HepG2 (cell line): Measurements from ENCODE around the gene DMRT1. TPM values are rescaled to one million over a fixed set of nuclear protein-coding genes. Genes with fewer than 3 reads are reported as not detected.

Source experiments
- ATAC-seq: fragments of 200-7000 bp; cut with Tn5 transposase; 3 replicates; pipeline ENCODE4 v1.9.1; 2020; ENCODE audit warnings: mild to moderate bottlenecking, moderate library complexity
- BruUV-seq: library from RNA; stranded (reverse); fragments of 400-500 nt; replicated peaks from 2 replicates; lab custom pipeline; 2021; lab: Mats Ljungman, UMichigan
- CTCF ChIA-PET: fragments of 300-600 bp; formaldehyde crosslinking; extraction: SDS; loops from one replicate; lab custom pipeline; 2021; ENCODE audit warnings: low total read pairs, inconsistent platforms, low intra/inter-chr PET ratio; lab: Yijun Ruan, JAX
- POLR2A ChIA-PET: fragments of 350-600 bp; sonication (Branson Sonifier 250); formaldehyde crosslinking; loops from one replicate; lab custom pipeline; 2020; ENCODE audit warnings: antibody characterized with exemption, inconsistent platforms; lab: Yijun Ruan, JAX
- DNase-seq: peaks from one replicate; pipeline ENCODE4 v3.0.0-alpha.2; 2015; ENCODE audit warnings: low spot score
- FAIRE-seq: peaks from 3 replicates; lab custom pipeline; 2011; peaks lifted over from hg19 to GRCh38; lab: Jason Lieb, UNC
- H2AFZ ChIP-seq: one replicate; pipeline ENCODE4 v1.6.1; 2011; ENCODE audit warnings: low read length, inconsistent platforms
- H3K27ac ChIP-seq: fragments of 300-600 bp; 3 replicates; pipeline ENCODE4 v1.8.0; 2011; ENCODE audit warnings: mixed run types, mild to moderate bottlenecking, mixed read lengths, low read length, inconsistent platforms; ENCODE audit not compliant: insufficient read depth; ENCODE audit errors: extremely low read length
- H3K27me3 ChIP-seq, 2 experiments: fragments of 200-600 bp in 1 of 2; 2 replicates in 1 of 2; 3 replicates in 1 of 2; pipeline versions ENCODE4 v1.6.0 to v1.8.0; 2011; ENCODE audit warnings: low read length in 2 of 2, mild to moderate bottlenecking in 2 of 2, moderate library complexity in 2 of 2, inconsistent platforms in 1 of 2; ENCODE audit not compliant: insufficient read depth in 2 of 2, control insufficient read depth in 1 of 2
- H3K36me3 ChIP-seq, 2 experiments: fragments of 200-600 bp in 1 of 2; replicated peaks in 1 of 2; 2 replicates in 1 of 2; 3 replicates in 1 of 2; pipeline versions ENCODE4 v1.5.1 to v1.8.0; 2011; ENCODE audit warnings: low read length in 2 of 2, inconsistent platforms in 1 of 2; ENCODE audit not compliant: insufficient read depth in 2 of 2, control insufficient read depth in 1 of 2
- H3K4me1 ChIP-seq: 2 replicates; pipeline ENCODE4 v1.5.1; 2012; ENCODE audit warnings: low read length, inconsistent platforms; ENCODE audit not compliant: insufficient read depth
- H3K4me2 ChIP-seq: 2 replicates; pipeline ENCODE4 v1.6.0; 2011; ENCODE audit warnings: low read depth, low read length, inconsistent platforms
- H3K4me3 ChIP-seq, 3 experiments: fragments of 200-600 bp in 1 of 3; sonication (generic), shearing (Covaris generic) in 1 of 3; replicated peaks in 1 of 3; 2 replicates each; pipeline ENCODE4 v1.5.1; 2011 to 2016; ENCODE audit warnings: low read length in 3 of 3, inconsistent platforms in 2 of 3, low read depth in 2 of 3, mild to moderate bottlenecking in 2 of 3, control low read depth in 1 of 3, mixed read lengths in 1 of 3; ENCODE audit not compliant: insufficient read depth in 1 of 3
- H3K79me2 ChIP-seq: one replicate; pipeline ENCODE4 v1.6.1; 2011; ENCODE audit warnings: low read length, inconsistent platforms; ENCODE audit not compliant: insufficient read depth
- H3K9ac ChIP-seq: 2 replicates; pipeline ENCODE4 v1.6.0; 2011; ENCODE audit warnings: mild to moderate bottlenecking, low read depth, low read length, inconsistent platforms; ENCODE audit not compliant: insufficient read depth
- H3K9me3 ChIP-seq: 2 replicates; pipeline ENCODE4 v1.5.1; 2012; ENCODE audit warnings: mild to moderate bottlenecking, low read length
- H4K20me1 ChIP-seq: 2 replicates; pipeline ENCODE4 v1.6.0; 2011; ENCODE audit warnings: inconsistent platforms, mild to moderate bottlenecking, low read length, moderate library complexity; ENCODE audit not compliant: insufficient read depth
- EP300 ChIP-seq, 3 experiments: sonication (generic) in 1 of 3; formaldehyde crosslinking in 1 of 3; IDR thresholded peaks; 2 replicates each; pipeline versions ENCODE4 v1.5.1 to v1.6.1; 2011 to 2020; ENCODE audit warnings: low read depth in 2 of 3, low read length in 2 of 3, borderline replicate concordance in 1 of 3, improper control_type of control experiment in 1 of 3, mild to moderate bottlenecking in 1 of 3, missing genetic modification reagents in 1 of 3, moderate library complexity in 1 of 3
- ISL2 ChIP-seq: sonication (generic); formaldehyde crosslinking; IDR thresholded peaks from 2 replicates; pipeline ENCODE4 v1.5.0; 2020; ENCODE audit warnings: missing genetic modification reagents
- SIX1 ChIP-seq: sonication (generic); formaldehyde crosslinking; IDR thresholded peaks from 2 replicates; pipeline ENCODE4 v1.4.0; 2020; ENCODE audit warnings: missing genetic modification reagents, borderline replicate concordance
- SNRNP70 ChIP-seq: fragments of 200-400 bp; formaldehyde crosslinking; IDR thresholded peaks from 2 replicates; pipeline ENCODE4 v1.6.1; 2017; ENCODE audit warnings: mild to moderate bottlenecking, low read depth, low read length, moderate library complexity
- SRSF4 ChIP-seq: fragments of 200-400 bp; formaldehyde crosslinking; IDR thresholded peaks from one replicate; pipeline ENCODE4 v1.6.1; 2018; ENCODE audit warnings: mild to moderate bottlenecking, low read depth, low read length, moderate library complexity; ENCODE audit not compliant: poor library complexity, severe bottlenecking
- THAP8 ChIP-seq: sonication (generic); formaldehyde crosslinking; IDR thresholded peaks from 2 replicates; pipeline ENCODE4 v1.5.1; 2020; ENCODE audit warnings: missing genetic modification reagents, mild to moderate bottlenecking, borderline replicate concordance
- ZBTB33 ChIP-seq: sonication (generic); formaldehyde crosslinking; IDR thresholded peaks from 2 replicates; pipeline ENCODE4 v1.4.0; 2020; ENCODE audit warnings: missing genetic modification reagents
- ZFP1 ChIP-seq: IDR thresholded peaks from 2 replicates; pipeline ENCODE4 v1.6.1; 2016
- ZNF597 ChIP-seq: sonication (generic); formaldehyde crosslinking; IDR thresholded peaks from 2 replicates; pipeline ENCODE4 v1.5.0; 2020; ENCODE audit warnings: missing genetic modification reagents
- WGBS: methylation state at CpG from one replicate; pipeline ENCODE4 v1.1.6; 2017; ENCODE audit warnings: low lambda C conversion rate; 5-methylcytosine and 5-hydroxymethylcytosine counted together
- in situ Hi-C: cut with HindIII; loops from 2 replicates; pipeline ENCODE4 v1.10.0; 2017; ENCODE audit warnings: low pct_unique_long_range_greater_than_20kb; ENCODE audit not compliant: extremely low pct_ligation_motif_present
- intact Hi-C: fragments of 100-400 bp; cut with micrococcal nuclease; formaldehyde crosslinking; loops from one replicate; pipeline ENCODE4 v1.10.0; 2022; ENCODE audit not compliant: unreplicated experiment
- polyA plus RNA-seq, 8 experiments: library from polyadenylated mRNA; depleted of rRNA in 3 of 8; stranded (reverse) in 7 of 8; unstranded in 1 of 8; fragments of >200 nt; fragmentation: Illumina TruSeq in 4 of 8; extraction: Trizol in 4 of 8; gene quantifications; 2 replicates each; pipeline versions ENCODE4 v1.2.1 to v1.2.3, GENCODE V29; 2011 to 2016; ENCODE audit warnings: low read depth in 4 of 8, missing spikeins in 1 of 8, mixed read lengths in 1 of 8; ENCODE audit not compliant: insufficient read depth in 1 of 8
- total RNA-seq, 5 experiments: library from RNA; depleted of rRNA; stranded (reverse); fragments of >200 nt; fragmentation: Illumina TruSeq; extraction: Trizol; gene quantifications; 2 replicates each; pipeline ENCODE4 v1.2.3, GENCODE V29; 2016; ENCODE audit warnings: low read depth in 1 of 5
- TF ChIP-seq, protein P1 (sequence below): sonication (generic); formaldehyde crosslinking; IDR thresholded peaks from 2 replicates; pipeline ENCODE4 v1.5.1; 2020; ENCODE audit warnings: mild to moderate bottlenecking, missing genetic modification reagents, moderate library complexity

Gene DMRT1
- total and polyA plus RNA-seq, 2 of the 13 experiments (the other 11 are each of a cell fraction or from before 2014, with no cell fraction given): not detected

DNA sequence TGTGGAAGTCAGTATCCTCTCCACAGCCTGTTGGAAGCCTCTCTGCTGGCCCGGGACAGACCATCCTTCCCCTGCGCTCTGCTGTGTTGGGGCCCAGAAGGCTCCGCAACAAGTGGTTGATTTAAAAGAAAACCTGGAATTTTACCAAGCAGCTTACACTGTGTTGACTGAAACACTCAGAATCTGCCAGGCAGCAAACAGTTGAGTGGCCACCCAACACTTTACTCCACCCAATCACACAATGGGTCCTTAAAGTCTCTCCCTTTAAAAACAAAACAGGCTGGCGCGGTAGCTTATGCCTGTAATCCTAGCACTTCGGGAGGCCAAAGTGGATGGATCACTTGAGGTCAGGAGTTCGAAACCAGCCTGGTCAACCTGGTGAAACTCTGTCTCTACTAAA is 107.0 kb downstream of the DMRT1 start:
- Histone ChIP-seq H3K27ac (no peak overlapping the region), H3K4me2 (no peak overlapping the region), H4K20me1 (no peaks in the 10 kb centered on the region), H3K4me1 (no peaks in the 10 kb centered on the region), H3K79me2 (no peaks in the 10 kb centered on the region), H3K27me3 (no peaks in the 10 kb centered on the region), H2AFZ (no peak overlapping the region), H3K4me3 (no peak overlapping the region), H3K9me3 (no peaks in the 10 kb centered on the region), H3K9ac (no peak overlapping the region)
- ChIA-PET CTCF (no interaction called here), POLR2A (no interaction called here)
- DNase-seq: no peak
- ATAC-seq: no peak
- WGBS: 60% methylated on average over 4 of the region's 7 CpGs
- FAIRE-seq: no peak
- TF ChIP-seq SRSF4 (no peak), ZBTB33 (no peak)
- TF ChIP-seq, all 625 proteins: peak for 0
- in situ Hi-C loops (no loop called here), intact Hi-C loops (no loop called here)
- H3K36me3 ChIP-seq: no peaks in the 10 kb centered on the region
- no TSS peak for BruUV-seq

GRCh38 chr9:950139-950538 is 108.6 kb downstream of the DMRT1 start:
- Histone ChIP-seq H3K4me2 (no peak overlapping the region), H4K20me1 (no peaks in the 10 kb centered on the region), H2AFZ (no peak overlapping the region), H3K4me1 (no peaks in the 10 kb centered on the region), H3K9me3 (no peaks in the 10 kb centered on the region), H3K9ac (no peak overlapping the region), H3K79me2 (no peaks in the 10 kb centered on the region), H3K4me3 (no peak overlapping the region), H3K27me3 (peaks cover 0 to 1% of the 10 kb centered on the region in 2 experiments; a peak in 1 of 5 replicates), H3K36me3 (no peaks in the 10 kb centered on the region), H3K27ac (no peak overlapping the region)
- FAIRE-seq (no peak), ATAC-seq (no peak), DNase-seq (no peak)
- ChIA-PET POLR2A (no interaction called here), CTCF (no interaction called here)
- 0% methylated on average over 1 of the region's 1 CpG for WGBS
- in situ Hi-C loops (no loop called here), intact Hi-C loops (no loop called here)
- BruUV-seq: no TSS peak
- no peak for TF ChIP-seq ZFP1
- no peak for TF ChIP-seq ZNF597 (CRISPR knock-in tag)
- TF ChIP-seq, protein P1, sequence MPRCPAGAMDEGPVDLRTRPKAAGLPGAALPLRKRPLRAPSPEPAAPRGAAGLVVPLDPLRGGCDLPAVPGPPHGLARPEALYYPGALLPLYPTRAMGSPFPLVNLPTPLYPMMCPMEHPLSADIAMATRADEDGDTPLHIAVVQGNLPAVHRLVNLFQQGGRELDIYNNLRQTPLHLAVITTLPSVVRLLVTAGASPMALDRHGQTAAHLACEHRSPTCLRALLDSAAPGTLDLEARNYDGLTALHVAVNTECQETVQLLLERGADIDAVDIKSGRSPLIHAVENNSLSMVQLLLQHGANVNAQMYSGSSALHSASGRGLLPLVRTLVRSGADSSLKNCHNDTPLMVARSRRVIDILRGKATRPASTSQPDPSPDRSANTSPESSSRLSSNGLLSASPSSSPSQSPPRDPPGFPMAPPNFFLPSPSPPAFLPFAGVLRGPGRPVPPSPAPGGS: no peak
- TF ChIP-seq SNRNP70: no peak
- TF ChIP-seq EP300 (IDR thresholded peaks at IDR 0.05; ENCODE audit: low read depth in 2 of 2, low read length in 2 of 2): no peak
- no peak for TF ChIP-seq EP300 (CRISPR knock-in tag; IDR thresholded peaks at IDR 0.05; ENCODE audit: borderline replicate concordance)
- TF ChIP-seq ISL2: no peak
- TF ChIP-seq THAP8 (CRISPR knock-in tag): no peak
- TF ChIP-seq SIX1: no peak
